MM.1S (cell line): Measurements from ENCODE around the gene IL17REL.

Source experiments
- DNase-seq: peaks from one replicate; pipeline ENCODE4 v3.0.0-alpha.2; 2015
- H2AFZ ChIP-seq: fragments of 300-600 bp; sonication (generic); 2 replicates; pipeline ENCODE4 v1.6.0; 2016; ENCODE audit warnings: antibody characterized with exemption, low read length
- H3F3A ChIP-seq: fragments of 300-600 bp; sonication (generic); 2 replicates; pipeline ENCODE4 v1.6.1; 2016; ENCODE audit warnings: mild to moderate bottlenecking, antibody characterized with exemption, low read length, moderate library complexity, mixed read lengths; ENCODE audit not compliant: insufficient read depth
- H3K27ac ChIP-seq: fragments of 300-600 bp; sonication (generic); 2 replicates; pipeline ENCODE4 v1.5.1; 2016; ENCODE audit warnings: mild to moderate bottlenecking, low read length
- H3K27me3 ChIP-seq: fragments of 300-600 bp; sonication (generic); replicated peaks from 2 replicates; pipeline ENCODE4 v1.6.0; 2016; ENCODE audit warnings: low read length; ENCODE audit not compliant: insufficient read depth
- H3K36me3 ChIP-seq: fragments of 300-600 bp; sonication (generic); replicated peaks from 2 replicates; pipeline ENCODE4 v1.6.1; 2016; ENCODE audit warnings: mild to moderate bottlenecking, low read length, mixed read lengths; ENCODE audit not compliant: insufficient read depth
- H3K4me1 ChIP-seq: fragments of 300-600 bp; sonication (generic); 2 replicates; pipeline ENCODE4 v1.6.1; 2016; ENCODE audit warnings: low read length, mixed read lengths
- H3K4me2 ChIP-seq: fragments of 300-600 bp; sonication (generic); 2 replicates; pipeline ENCODE4 v1.6.0; 2016; ENCODE audit warnings: low read depth, low read length
- H3K4me3 ChIP-seq: fragments of 300-600 bp; sonication (generic); 2 replicates; pipeline ENCODE4 v1.5.1; 2016; ENCODE audit warnings: low read length, mixed read lengths
- H3K79me2 ChIP-seq: fragments of 300-600 bp; sonication (generic); 2 replicates; pipeline ENCODE4 v1.6.1; 2016; ENCODE audit warnings: mixed run types, low read length, mixed read lengths
- H3K9ac ChIP-seq: fragments of 300-600 bp; sonication (generic); 2 replicates; pipeline ENCODE4 v1.6.1; 2016; ENCODE audit warnings: low read length, mixed read lengths
- H3K9me2 ChIP-seq: fragments of 300-600 bp; sonication (generic); replicated peaks from 2 replicates; pipeline ENCODE4 v1.6.1; 2016; ENCODE audit warnings: mild to moderate bottlenecking, low read length, mixed read lengths; ENCODE audit not compliant: insufficient read depth
- H3K9me3 ChIP-seq: fragments of 300-600 bp; sonication (generic); replicated peaks from 2 replicates; pipeline ENCODE4 v1.6.1; 2016; ENCODE audit warnings: mild to moderate bottlenecking, low read length, mixed read lengths; ENCODE audit not compliant: insufficient read depth
- H4K20me1 ChIP-seq: fragments of 300-600 bp; sonication (generic); 2 replicates; pipeline ENCODE4 v1.6.1; 2016; ENCODE audit warnings: mild to moderate bottlenecking, low read length, moderate library complexity, mixed read lengths; ENCODE audit not compliant: insufficient read depth
- CTCF ChIP-seq: fragments of 300-600 bp; sonication (generic); IDR thresholded peaks from 2 replicates; pipeline ENCODE4 v1.5.1; 2016; ENCODE audit warnings: antibody characterized with exemption, low read length, mixed read lengths
- EZH2 ChIP-seq: fragments of 300-600 bp; sonication (generic); optimal IDR thresholded peaks from 2 replicates; pipeline ENCODE3; 2017; ENCODE audit warnings: low read depth, mild to moderate bottlenecking, antibody characterized with exemption, low read length, mixed read lengths
- EZH2phosphoT487 ChIP-seq: fragments of 300-600 bp; sonication (generic); IDR thresholded peaks from 2 replicates; pipeline ENCODE4 v1.6.1; 2018; ENCODE audit warnings: antibody characterized with exemption, low read length

The IL17REL gene

GRCh38 chr22:50025993-50026392 is 13.4 kb upstream of the IL17REL start:
- H3K27ac ChIP-seq, result no peak overlapping the region
- H3K4me1 ChIP-seq, result no peaks in the 10 kb centered on the region
- H3K9me3 ChIP-seq, result no peaks in the 10 kb centered on the region
- peaks cover 62% of the 10 kb centered on the region for H3K27me3 ChIP-seq
- H3K79me2 ChIP-seq, result no peaks in the 10 kb centered on the region
- H4K20me1 ChIP-seq, result no peaks in the 10 kb centered on the region
- no peaks in the 10 kb centered on the region for H3F3A ChIP-seq
- DNase-seq, result no peak
- H3K4me2 ChIP-seq, result no peak overlapping the region
- H3K4me3 ChIP-seq, result no peak overlapping the region
- no peak for TF ChIP-seq EZH2phosphoT487
- TF ChIP-seq CTCF, result no peak
- no peak for TF ChIP-seq EZH2
- H3K36me3 ChIP-seq, result no peaks in the 10 kb centered on the region
- H2AFZ ChIP-seq, result no peak overlapping the region
- no peaks in the 10 kb centered on the region for H3K9me2 ChIP-seq
- no peak overlapping the region for H3K9ac ChIP-seq

GRCh38 chr22:50022171-50022819 is 9.7 kb upstream of the IL17REL start:
- H3K27me3 ChIP-seq, result peaks cover 69% of the 10 kb centered on the region
- H3K4me1 ChIP-seq, result no peaks in the 10 kb centered on the region
- no peak for DNase-seq
- no peaks in the 10 kb centered on the region for H3K79me2 ChIP-seq
- no peak overlapping the region for H3K4me2 ChIP-seq
- no peak overlapping the region for H2AFZ ChIP-seq
- no peak for TF ChIP-seq CTCF
- no peak for TF ChIP-seq EZH2
- TF ChIP-seq EZH2phosphoT487, result no peak
- no peak overlapping the region for H3K4me3 ChIP-seq
- H3K36me3 ChIP-seq, result no peaks in the 10 kb centered on the region
- H4K20me1 ChIP-seq, result no peaks in the 10 kb centered on the region
- no peak overlapping the region for H3K27ac ChIP-seq
- no peaks in the 10 kb centered on the region for H3K9me2 ChIP-seq
- H3K9ac ChIP-seq, result no peak overlapping the region
- H3K9me3 ChIP-seq, result no peaks in the 10 kb centered on the region
- no peaks in the 10 kb centered on the region for H3F3A ChIP-seq

DNA sequence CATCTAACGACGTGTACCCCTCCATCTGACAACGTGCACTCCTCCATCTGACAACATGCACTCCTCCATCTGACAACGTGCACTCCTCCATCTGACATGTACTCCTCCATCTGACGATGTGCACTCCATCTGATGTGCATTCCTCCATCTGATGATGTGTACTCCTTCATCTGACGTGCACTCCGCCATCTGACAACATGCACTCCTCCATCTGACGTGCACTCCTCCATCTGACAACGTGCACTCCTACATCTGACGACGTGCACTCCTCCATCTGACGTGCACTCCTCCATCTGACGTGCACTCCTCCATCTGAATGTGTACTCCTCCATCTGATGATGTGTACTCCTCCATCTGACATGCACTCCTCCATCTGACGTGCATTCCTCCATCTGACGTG is 8.0 kb upstream of the IL17REL start:
- TF ChIP-seq EZH2phosphoT487 (no peak), EZH2 (no peak), CTCF (no peak)
- no peaks in the 10 kb centered on the region for H3K36me3 ChIP-seq
- H2AFZ ChIP-seq, result no peak overlapping the region
- no peaks in the 10 kb centered on the region for H3K9me2 ChIP-seq
- DNase-seq, result no peak
- no peaks in the 10 kb centered on the region for H3K4me1 ChIP-seq
- no peaks in the 10 kb centered on the region for H3K9me3 ChIP-seq
- H3K79me2 ChIP-seq, result no peaks in the 10 kb centered on the region
- no peaks in the 10 kb centered on the region for H4K20me1 ChIP-seq
- no peak overlapping the region for H3K9ac ChIP-seq
- peaks cover 74% of the 10 kb centered on the region for H3K27me3 ChIP-seq
- H3K4me3 ChIP-seq, result no peak overlapping the region
- H3K4me2 ChIP-seq, result no peak overlapping the region
- H3F3A ChIP-seq, result no peaks in the 10 kb centered on the region
- no peak overlapping the region for H3K27ac ChIP-seq
